ENCODE data around the gene FARS2.

The FARS2 gene

DNA sequence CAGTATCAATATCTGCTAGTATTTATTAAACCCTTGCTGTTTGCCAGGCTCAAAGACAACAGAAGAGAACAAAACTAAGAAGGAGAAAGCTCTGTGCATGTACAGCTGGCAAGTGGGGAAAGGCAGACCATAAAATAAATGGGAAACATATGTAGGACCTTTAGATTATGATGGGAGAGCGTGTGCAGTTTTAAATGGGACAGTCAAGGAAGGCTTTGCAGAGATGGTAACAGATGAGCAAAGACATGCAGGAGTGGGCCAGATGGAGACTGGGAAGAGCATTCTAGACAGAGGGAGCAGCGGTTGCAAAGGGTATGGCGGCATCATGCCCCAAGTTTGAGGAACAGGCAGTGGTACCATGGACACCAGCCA lies 485.4 kb downstream of the FARS2 start:
- DNase-seq (ENCODE audit: low read depth in 2 of 3, low spot score in 2 of 3), result no peak

DNA sequence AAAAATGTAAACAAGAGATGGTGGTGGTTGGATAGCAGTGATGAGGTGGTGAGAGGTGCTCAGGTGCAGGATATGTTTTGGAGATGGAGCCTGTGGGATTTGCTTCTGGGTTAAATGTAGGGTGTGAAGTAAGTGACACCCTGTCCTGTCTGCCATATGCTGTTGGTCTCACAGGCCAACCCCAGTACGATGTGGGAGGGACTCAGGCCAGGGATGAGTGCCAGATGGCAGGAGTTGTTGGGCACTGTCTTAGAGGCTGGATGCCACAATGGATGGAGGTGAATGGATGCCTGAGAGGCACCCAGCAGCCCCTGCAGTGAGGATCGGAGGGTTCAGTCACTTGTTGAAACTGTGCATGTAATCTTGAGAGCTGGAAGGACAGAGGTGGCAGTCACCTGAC lies 486.1 kb downstream of the FARS2 start:
- DNase-seq (ENCODE audit: low read depth in 2 of 3, low spot score in 2 of 3), result no peak

- DNase-seq (ENCODE audit: low read depth in 2 of 3, low spot score in 2 of 3), result no peak
These were observed 487.8 kb downstream of the FARS2 start for GRCh38 chr6:5749016-5749650.

DNA sequence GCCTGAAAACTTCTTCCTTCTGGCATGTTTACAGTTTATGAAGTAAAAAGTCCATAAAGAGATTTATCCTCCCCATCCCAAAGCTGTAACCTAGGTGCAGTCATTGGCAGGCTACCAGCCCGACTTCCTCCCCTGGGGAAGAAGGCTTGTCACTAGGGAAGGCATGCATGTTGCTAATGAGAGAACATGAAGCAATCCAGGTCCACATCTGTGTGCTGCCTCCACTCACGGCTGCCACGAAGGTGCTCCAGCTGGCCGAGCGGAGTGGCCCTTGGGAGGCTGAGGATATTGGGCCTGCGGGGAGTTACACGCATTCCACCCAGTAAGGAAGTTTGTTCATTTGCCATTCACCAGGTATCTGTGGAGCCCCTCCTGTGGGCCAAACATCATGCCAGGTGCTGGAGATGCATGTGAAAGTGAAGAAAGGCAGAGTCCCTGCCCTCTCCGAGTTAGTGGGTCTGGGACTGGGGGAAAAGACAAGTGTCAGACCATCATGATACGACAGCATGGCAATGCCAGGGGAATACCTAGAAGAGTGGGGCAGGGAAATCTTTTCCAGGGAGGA lies 488.4 kb downstream of the FARS2 start:
- no peak for DNase-seq (ENCODE audit: low read depth in 2 of 3, low spot score in 2 of 3)

GRCh38 chr6:5751525-5752390 lies 490.4 kb downstream of the FARS2 start:
- no peak for DNase-seq (ENCODE audit: low read depth in 2 of 3, low spot score in 2 of 3)

GRCh38 chr6:5752391-5752680 lies 491.0 kb downstream of the FARS2 start:
- DNase-seq (ENCODE audit: low read depth in 2 of 3, low spot score in 2 of 3), result no peak

DNA sequence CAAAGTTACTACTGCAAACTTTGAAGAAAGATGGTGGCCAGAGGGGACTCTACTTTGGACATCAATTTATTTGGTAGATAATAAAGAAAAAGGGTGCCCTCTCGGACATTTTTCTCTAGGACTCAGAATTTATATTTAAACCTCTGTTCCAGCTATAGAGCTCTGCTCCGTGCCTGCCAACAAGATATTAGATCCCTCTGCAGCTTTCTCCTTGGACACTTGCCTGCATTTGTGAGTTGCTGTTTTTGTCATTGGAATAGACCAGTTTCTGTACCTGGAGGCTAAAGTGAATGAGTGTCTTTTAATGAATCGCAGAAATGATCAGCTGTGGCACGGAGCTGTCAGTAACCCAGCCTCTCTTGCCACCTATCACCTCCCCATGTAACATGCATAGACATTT lies 491.9 kb downstream of the FARS2 start:
- no peak for DNase-seq (ENCODE audit: low read depth in 2 of 3, low spot score in 2 of 3)

DNA sequence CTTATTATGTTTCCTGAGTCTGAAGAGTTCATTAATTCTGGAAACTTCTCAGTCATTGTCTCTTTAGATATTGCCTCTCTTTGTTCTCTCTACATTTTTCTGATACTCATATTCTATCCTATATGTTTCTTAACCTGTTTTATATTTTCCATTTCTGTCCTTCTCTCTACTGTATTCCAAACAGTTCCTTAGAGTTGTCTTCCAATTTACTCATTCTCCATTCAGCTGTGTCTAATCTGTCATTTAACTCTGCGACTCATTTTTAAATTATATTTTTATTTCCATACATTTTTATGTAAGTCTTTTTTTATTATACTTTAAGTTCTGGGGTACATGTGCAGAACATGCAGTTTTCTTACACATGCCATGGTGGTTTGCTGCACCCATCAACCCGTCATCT lies 493.6 kb downstream of the FARS2 start:
- DNase-seq (ENCODE audit: low read depth in 2 of 3, low spot score in 2 of 3), result no peak

- no peak for DNase-seq (ENCODE audit: low read depth in 2 of 3, low spot score in 2 of 3)
These were observed 498.3 kb downstream of the FARS2 start for GRCh38 chr6:5759571-5759970.

DNA sequence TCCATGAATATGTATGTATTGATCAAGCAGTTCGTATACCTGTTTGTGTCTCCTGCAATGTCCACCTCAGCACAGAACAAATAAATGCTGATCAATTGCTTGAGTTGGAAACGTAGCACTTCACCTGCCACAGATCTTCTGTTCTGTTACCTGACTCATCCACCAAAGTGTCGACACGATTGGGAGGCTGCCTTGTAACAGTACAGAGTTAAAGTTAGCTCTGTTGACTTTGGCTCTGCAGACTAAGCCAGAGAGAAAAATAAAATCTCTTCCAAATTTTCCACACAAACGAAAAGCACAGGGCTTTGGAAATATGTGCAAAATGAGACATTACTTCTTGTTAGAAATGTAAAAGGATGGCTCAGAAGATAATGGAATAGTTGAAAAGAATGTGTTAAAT lies 500.1 kb downstream of the FARS2 start:
- no peak for DNase-seq (ENCODE audit: low read depth in 2 of 3, low spot score in 2 of 3)

DNA sequence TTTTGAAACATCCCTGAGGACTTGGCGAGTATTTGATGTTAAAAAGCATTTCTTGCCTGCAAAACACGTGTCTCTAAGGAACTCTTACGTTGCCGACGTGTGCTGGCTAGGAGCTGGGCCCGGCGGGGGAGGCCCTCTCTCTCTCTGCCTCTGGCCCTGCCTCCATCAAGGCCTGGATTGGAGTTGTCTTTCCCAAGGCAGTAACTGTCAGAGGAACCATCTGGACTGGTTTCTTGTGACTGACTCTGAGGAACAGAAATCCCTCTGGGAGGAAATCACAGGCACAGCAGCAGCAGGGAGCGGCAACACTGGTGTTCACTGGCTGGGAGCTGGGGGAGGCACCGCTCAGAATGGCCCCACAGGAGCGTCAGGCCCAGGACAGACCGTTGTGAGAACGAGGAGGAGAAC lies 501.3 kb downstream of the FARS2 start:
- no peak for DNase-seq (ENCODE audit: low read depth in 2 of 3, low spot score in 2 of 3)

GRCh38 chr6:5763407-5763806 lies 502.1 kb downstream of the FARS2 start:
- DNase-seq (ENCODE audit: low read depth in 2 of 3, low spot score in 2 of 3), result no peak

DNA sequence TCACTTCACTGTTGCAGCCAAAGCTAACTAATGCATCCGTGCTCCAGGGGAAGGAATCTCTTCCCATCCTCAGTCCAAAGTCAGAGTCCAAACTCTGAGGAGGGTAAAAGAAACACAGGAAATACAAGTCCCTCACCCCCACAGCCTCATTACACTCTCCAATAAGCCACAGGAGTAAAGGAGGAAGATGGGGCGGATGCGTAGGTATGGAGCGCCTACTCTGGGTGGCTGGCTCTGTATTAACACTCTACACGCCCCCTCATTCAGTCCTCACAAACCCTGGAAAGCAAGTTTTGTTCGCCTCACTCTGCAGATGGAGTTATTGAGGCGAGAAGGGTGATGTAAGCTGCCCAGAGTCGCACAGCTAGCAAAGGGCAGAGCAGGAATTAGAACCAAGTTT lies 502.6 kb downstream of the FARS2 start:
- no peak for DNase-seq (ENCODE audit: low read depth in 2 of 3, low spot score in 2 of 3)

DNA sequence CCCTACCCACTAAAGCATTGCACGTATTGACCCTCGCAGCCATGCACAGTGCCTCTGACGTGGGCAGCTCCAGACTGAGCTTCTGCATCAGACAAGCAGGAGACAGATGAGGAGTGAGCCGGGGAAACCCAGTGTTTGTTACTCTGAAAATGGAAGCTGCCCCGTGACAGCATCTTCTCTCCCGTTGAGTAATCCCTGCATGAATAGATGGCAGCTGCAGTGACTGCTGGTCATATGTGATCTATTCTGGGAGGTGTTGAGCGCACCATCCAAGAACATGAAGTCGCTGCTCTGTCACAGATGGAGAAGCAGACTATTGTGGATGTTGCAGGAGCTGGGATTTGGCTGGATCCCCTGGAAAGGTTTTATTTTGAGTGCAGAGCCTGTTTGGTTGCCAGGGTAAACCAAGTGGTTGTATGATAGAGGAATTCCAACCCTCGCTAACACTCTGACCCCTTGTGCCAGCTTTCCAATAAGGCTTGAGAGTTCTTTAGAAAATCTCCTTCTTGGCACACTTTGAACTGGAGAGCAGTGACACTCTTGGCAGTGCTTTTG lies 503.2 kb downstream of the FARS2 start:
- no peak for DNase-seq (ENCODE audit: low read depth in 2 of 3, low spot score in 2 of 3)

DNA sequence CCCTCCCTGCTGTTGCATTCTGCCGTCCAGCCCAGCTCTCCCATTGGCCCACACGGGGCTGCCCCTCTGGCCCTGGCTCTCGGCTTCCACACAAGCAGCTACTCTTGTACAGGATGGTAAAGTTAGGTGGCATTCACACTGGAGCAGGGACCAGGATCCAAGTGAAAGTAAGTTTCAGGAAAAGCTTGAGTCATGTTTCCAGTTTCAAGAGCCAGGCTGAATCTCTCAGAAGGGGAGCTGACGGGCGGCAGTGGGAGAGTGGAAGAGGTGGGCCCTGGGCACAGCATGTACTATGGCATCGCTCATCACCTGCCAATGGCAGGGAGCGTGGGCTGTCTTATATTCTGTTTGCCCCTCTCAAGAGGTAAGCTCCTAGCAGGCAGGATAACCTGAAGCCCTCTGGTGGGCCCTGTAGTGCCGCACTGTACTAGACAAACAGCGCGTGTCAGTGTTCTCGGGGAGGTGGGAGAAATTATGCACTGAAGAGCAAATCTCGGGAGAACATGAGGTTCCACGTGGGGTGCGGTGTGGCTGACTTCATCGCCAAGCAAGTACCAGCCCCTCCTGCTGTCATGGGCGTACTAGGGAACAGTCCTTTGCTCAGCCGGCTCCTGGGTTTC lies 503.9 kb downstream of the FARS2 start:
- DNase-seq (ENCODE audit: low read depth in 2 of 3, low spot score in 2 of 3), result no peak

- no peak for DNase-seq (ENCODE audit: low read depth in 2 of 3, low spot score in 2 of 3)
These were observed 504.9 kb downstream of the FARS2 start for GRCh38 chr6:5766260-5766659.

GRCh38 chr6:5767471-5767870 lies 506.2 kb downstream of the FARS2 start:
- DNase-seq (ENCODE audit: low read depth in 2 of 3, low spot score in 2 of 3), result no peak

DNA sequence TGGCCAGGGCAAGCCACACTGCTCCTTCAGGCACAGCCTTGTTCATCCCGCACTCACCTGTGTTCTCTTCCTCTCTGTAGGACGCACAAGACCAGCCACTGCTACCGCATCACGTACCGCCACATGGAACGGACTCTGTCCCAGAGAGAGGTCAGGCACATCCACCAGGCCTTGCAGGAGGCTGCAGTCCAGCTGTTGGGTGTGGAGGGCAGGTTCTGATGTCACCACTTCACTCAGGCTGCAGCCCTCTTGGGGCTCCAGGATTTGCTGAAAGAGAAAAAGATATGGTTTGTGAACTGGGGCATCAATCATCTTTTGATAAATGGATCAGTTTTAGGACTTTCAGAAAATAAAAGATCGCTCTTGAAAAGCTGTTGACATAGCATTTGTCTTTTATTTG lies 509.9 kb downstream of the FARS2 start:
- no peak for DNase-seq (ENCODE audit: low read depth in 2 of 3, low spot score in 2 of 3)

- DNase-seq (ENCODE audit: low read depth in 2 of 3, low spot score in 2 of 3), result no peak
These were observed 510.6 kb downstream of the FARS2 start for GRCh38 chr6:5771759-5772390.

GRCh38 chr6:5772408-5773120 lies 511.3 kb downstream of the FARS2 start:
- DNase-seq (ENCODE audit: low read depth in 2 of 3, low spot score in 2 of 3), result no peak

DNA sequence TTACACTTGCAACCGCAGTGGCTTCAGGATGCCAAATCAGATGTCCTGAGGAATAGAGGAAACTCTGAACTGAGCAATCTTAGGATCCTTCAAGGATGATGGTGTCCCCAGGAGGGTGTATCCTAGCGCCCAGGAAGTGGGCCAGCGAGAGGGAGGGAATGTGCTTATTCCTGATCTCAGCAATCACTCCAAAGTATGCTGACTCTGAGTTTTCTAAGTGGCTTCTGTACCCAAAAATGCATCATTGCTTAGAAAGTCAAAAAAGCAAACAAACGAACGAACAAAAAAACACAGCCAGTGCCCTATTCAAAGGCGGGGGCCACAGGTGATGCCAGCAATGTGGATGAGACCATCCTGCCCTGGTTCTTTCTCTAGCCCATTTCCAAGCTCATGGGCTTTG lies 514.8 kb downstream of the FARS2 start:
- no peak for DNase-seq (ENCODE audit: low read depth in 2 of 3, low spot score in 2 of 3)

Data from activated CD8-positive, alpha-beta memory T cell treated with anti-CD3 and anti-CD28 coated beads for 48 hours (primary cell).